HepG2 (cell line): ENCODE measurements around the gene SLC11A1. TPM values are rescaled to one million over a fixed set of nuclear protein-coding genes. Genes with fewer than 3 reads are reported as not detected.

Experiments
- ARNT2 ChIP-seq: sonication (generic); formaldehyde crosslinking; IDR thresholded peaks from 2 replicates; pipeline ENCODE4 v1.8.0; 2022; ENCODE audit warnings: mild to moderate bottlenecking, low read depth, missing genetic modification reagents, moderate library complexity
- CEBPG ChIP-seq: IDR thresholded peaks from 2 replicates; pipeline ENCODE4 v1.6.1; 2016
- DPF2 ChIP-seq: sonication (generic); formaldehyde crosslinking; IDR thresholded peaks from 2 replicates; pipeline ENCODE4 v1.4.0; 2020; ENCODE audit warnings: mild to moderate bottlenecking, low read depth, missing genetic modification reagents, borderline replicate concordance
- NCOR1 ChIP-seq: fragments of 200-600 bp; sonication (generic); IDR thresholded peaks from 2 replicates; pipeline ENCODE4 v1.7.0; 2017; ENCODE audit warnings: antibody characterized with exemption, low read length, borderline replicate concordance
- NFIB ChIP-seq: sonication (generic); formaldehyde crosslinking; IDR thresholded peaks from 2 replicates; pipeline ENCODE4 v1.9.0; 2021; ENCODE audit warnings: missing genetic modification reagents, mild to moderate bottlenecking, borderline replicate concordance
- NFYC ChIP-seq: IDR thresholded peaks from 2 replicates; pipeline ENCODE4 v1.6.1; 2016; ENCODE audit warnings: missing genetic modification reagents, missing compliant biosample characterization
- PHF20 ChIP-seq: sonication (generic); formaldehyde crosslinking; IDR thresholded peaks from 2 replicates; pipeline ENCODE4 v1.5.0; 2020; ENCODE audit warnings: mild to moderate bottlenecking, missing genetic modification reagents
- SCMH1 ChIP-seq: sonication (generic); formaldehyde crosslinking; IDR thresholded peaks from 2 replicates; pipeline ENCODE4 v1.9.0; 2021; ENCODE audit warnings: missing genetic modification reagents, mild to moderate bottlenecking, borderline replicate concordance
- SRF ChIP-seq: IDR thresholded peaks from 2 replicates; pipeline ENCODE4 v1.6.1; 2011; ENCODE audit warnings: mild to moderate bottlenecking, low read depth, low read length, moderate library complexity
- TEAD2 ChIP-seq: sonication (generic); formaldehyde crosslinking; IDR thresholded peaks from 2 replicates; pipeline ENCODE4 v1.9.0; 2021; ENCODE audit warnings: missing genetic modification reagents
- ZKSCAN1 ChIP-seq: fragments of 150-350 bp; IDR thresholded peaks from 2 replicates; pipeline ENCODE4 v1.6.1; 2014; ENCODE audit warnings: low read length
- ZNF124 ChIP-seq: sonication (generic); formaldehyde crosslinking; IDR thresholded peaks from 2 replicates; pipeline ENCODE4 v1.4.0; 2020; ENCODE audit warnings: missing genetic modification reagents
- ZNF180 ChIP-seq: sonication (generic); formaldehyde crosslinking; IDR thresholded peaks from 2 replicates; pipeline ENCODE4 v1.4.0; 2020; ENCODE audit warnings: low read depth, missing genetic modification reagents, borderline replicate concordance
- ZNF205 ChIP-seq: IDR thresholded peaks from 2 replicates; pipeline ENCODE4 v1.6.1; 2018; ENCODE audit warnings: missing biosample characterization, missing genetic modification reagents
- ZNF44 ChIP-seq: sonication (generic); formaldehyde crosslinking; IDR thresholded peaks from 2 replicates; pipeline ENCODE4 v1.5.1; 2020; ENCODE audit warnings: mild to moderate bottlenecking, missing genetic modification reagents
- ZNF570 ChIP-seq: sonication (generic); formaldehyde crosslinking; IDR thresholded peaks from 2 replicates; pipeline ENCODE4 v1.4.0; 2020; ENCODE audit warnings: mild to moderate bottlenecking, missing genetic modification reagents, borderline replicate concordance
- ZNF772 ChIP-seq: sonication (generic); formaldehyde crosslinking; IDR thresholded peaks from 2 replicates; pipeline ENCODE4 v1.5.0; 2020; ENCODE audit warnings: mild to moderate bottlenecking, missing genetic modification reagents
- ZNF781 ChIP-seq: sonication (generic); formaldehyde crosslinking; IDR thresholded peaks from 2 replicates; pipeline ENCODE4 v1.5.1; 2020; ENCODE audit warnings: borderline replicate concordance, mild to moderate bottlenecking, missing genetic modification reagents; ENCODE audit errors: not compliant biosample characterization
- ZSCAN30 ChIP-seq: sonication (generic); formaldehyde crosslinking; IDR thresholded peaks from 2 replicates; pipeline ENCODE4 v1.5.0; 2020; ENCODE audit warnings: mild to moderate bottlenecking, missing genetic modification reagents
- polyA plus RNA-seq, 8 experiments: library from polyadenylated mRNA; depleted of rRNA in 3 of 8; stranded (reverse) in 7 of 8; unstranded in 1 of 8; fragments of >200 nt; fragmentation: Illumina TruSeq in 4 of 8; extraction: Trizol in 4 of 8; gene quantifications; 2 replicates each; pipeline versions ENCODE4 v1.2.1 to v1.2.3, GENCODE V29; 2011 to 2016; ENCODE audit warnings: low read depth in 4 of 8, missing spikeins in 1 of 8, mixed read lengths in 1 of 8; ENCODE audit not compliant: insufficient read depth in 1 of 8
- total RNA-seq, 5 experiments: library from RNA; depleted of rRNA; stranded (reverse); fragments of >200 nt; fragmentation: Illumina TruSeq; extraction: Trizol; gene quantifications; 2 replicates each; pipeline ENCODE4 v1.2.3, GENCODE V29; 2016; ENCODE audit warnings: low read depth in 1 of 5
- TF ChIP-seq, protein P1 (sequence below): sonication (generic); formaldehyde crosslinking; IDR thresholded peaks from 2 replicates; pipeline ENCODE4 v1.5.0; 2020; ENCODE audit warnings: missing genetic modification reagents, mild to moderate bottlenecking, borderline replicate concordance
- TF ChIP-seq, protein P2 (sequence below): sonication (generic); formaldehyde crosslinking; IDR thresholded peaks from 2 replicates; pipeline ENCODE4 v1.9.0; 2022; ENCODE audit warnings: low read depth, missing genetic modification reagents
- TF ChIP-seq, protein P3 (sequence below): sonication (generic); formaldehyde crosslinking; IDR thresholded peaks from 2 replicates; pipeline ENCODE4 v1.4.0; 2020; ENCODE audit warnings: missing genetic modification reagents
- TF ChIP-seq, protein P4 (sequence below): sonication (generic); formaldehyde crosslinking; IDR thresholded peaks from 2 replicates; pipeline ENCODE4 v1.4.0; 2020; ENCODE audit warnings: mild to moderate bottlenecking, missing genetic modification reagents
- TF ChIP-seq, protein P5 (sequence below): IDR thresholded peaks from 2 replicates; pipeline ENCODE4 v1.6.1; 2016; ENCODE audit warnings: missing compliant biosample characterization, missing genetic modification reagents, borderline replicate concordance

SLC11A1 gene
- total and polyA plus RNA-seq, 2 of the 13 experiments (the other 11 are each of a cell fraction or from before 2014, with no cell fraction given) = 0.33 to 2.3 TPM

DNA sequence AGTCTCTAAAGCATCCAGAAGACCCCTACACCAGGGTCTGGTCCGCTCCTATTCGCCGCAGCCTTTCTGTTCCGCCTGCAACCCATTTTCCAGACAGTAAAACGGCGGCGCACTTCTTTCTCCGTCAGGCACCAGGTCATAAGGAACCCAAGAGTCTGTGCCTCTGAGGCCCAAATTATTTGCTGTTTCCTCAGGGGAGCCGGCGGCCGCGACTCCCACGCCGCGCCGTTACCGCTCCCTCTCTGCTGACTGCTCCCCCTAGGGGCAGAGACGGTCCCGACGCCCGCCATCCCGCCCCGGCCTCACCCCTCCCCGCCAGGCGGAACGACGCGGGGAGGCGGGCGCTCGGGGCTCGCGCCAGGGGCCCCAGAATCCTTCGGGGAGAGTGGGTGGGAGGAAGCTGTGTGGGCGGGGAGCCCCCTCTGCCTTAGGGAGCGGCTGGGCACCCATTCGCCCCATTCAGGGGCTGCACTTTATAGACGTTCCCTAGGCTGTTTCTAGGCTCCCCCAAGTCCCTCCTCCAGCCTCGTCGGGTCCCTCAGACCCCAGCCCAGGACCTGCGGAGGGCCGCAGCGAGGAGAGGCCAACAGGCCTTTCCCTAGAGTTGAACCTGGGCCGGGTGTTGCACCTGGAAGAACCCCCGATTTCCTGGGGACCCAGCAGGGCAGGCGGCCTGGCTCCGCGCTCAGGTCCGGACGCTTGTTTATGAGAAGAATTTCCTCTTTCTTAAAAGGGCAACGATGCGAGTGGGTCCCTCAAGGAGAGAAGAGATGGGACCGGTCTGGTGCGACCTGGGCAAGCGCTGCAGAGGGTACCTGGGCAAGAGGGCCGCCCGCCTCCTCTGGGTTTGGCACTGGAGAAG is 14.0 kb downstream of the SLC11A1 start (continued):
- TF ChIP-seq, protein P1, sequence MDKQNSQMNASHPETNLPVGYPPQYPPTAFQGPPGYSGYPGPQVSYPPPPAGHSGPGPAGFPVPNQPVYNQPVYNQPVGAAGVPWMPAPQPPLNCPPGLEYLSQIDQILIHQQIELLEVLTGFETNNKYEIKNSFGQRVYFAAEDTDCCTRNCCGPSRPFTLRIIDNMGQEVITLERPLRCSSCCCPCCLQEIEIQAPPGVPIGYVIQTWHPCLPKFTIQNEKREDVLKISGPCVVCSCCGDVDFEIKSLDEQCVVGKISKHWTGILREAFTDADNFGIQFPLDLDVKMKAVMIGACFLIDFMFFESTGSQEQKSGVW (CRISPR knock-in tag) = no peak
- TF ChIP-seq DPF2 (CRISPR knock-in tag) (no peak), ZNF205 (CRISPR knock-in tag) (peak; percentile 90), ZSCAN30 (CRISPR knock-in tag) (0 out of 2 replicates have a peak, but pooled peaks have one; percentile 19), NFIB (CRISPR knock-in tag) (no peak), CEBPG (no peak; the same call in 1 of the 2 replicates), ZNF772 (CRISPR knock-in tag) (no peak), SRF (peak; percentile 40; the same call in 1 of the 2 replicates), ZNF781 (CRISPR knock-in tag) (peak; percentile 85), PHF20 (CRISPR knock-in tag) (peak; percentile 60; the same call in 1 of the 2 replicates), ZNF124 (CRISPR knock-in tag) (0 out of 2 replicates have a peak, but pooled peaks have one; percentile 43), ZNF180 (CRISPR knock-in tag) (peak; percentile 26; the same call in 1 of the 2 replicates), NCOR1 (peak; percentile 80; the same call in 1 of the 2 replicates), ZNF570 (no peak), ARNT2 (CRISPR knock-in tag) (no peak; the same call in 1 of the 2 replicates), SCMH1 (no peak), NFYC (CRISPR knock-in tag) (peak; percentile 39), ZKSCAN1 (no peak), TEAD2 (CRISPR knock-in tag) (0 out of 2 replicates have a peak, but pooled peaks have one; percentile 47), ZNF44 (CRISPR knock-in tag) (no peak; the same call in 1 of the 2 replicates)
- TF ChIP-seq, protein P2, sequence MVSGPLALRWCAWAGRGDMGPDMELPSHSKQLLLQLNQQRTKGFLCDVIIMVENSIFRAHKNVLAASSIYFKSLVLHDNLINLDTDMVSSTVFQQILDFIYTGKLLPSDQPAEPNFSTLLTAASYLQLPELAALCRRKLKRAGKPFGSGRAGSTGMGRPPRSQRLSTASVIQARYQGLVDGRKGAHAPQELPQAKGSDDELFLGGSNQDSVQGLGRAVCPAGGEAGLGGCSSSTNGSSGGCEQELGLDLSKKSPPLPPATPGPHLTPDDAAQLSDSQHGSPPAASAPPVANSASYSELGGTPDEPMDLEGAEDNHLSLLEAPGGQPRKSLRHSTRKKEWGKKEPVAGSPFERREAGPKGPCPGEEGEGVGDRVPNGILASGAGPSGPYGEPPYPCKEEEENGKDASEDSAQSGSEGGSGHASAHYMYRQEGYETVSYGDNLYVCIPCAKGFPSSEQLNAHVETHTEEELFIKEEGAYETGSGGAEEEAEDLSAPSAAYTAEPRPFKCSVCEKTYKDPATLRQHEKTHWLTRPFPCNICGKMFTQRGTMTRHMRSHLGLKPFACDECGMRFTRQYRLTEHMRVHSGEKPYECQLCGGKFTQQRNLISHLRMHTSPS (CRISPR knock-in tag) = peak; percentile 82; the same call in 1 of the 2 replicates
- TF ChIP-seq, protein P3, sequence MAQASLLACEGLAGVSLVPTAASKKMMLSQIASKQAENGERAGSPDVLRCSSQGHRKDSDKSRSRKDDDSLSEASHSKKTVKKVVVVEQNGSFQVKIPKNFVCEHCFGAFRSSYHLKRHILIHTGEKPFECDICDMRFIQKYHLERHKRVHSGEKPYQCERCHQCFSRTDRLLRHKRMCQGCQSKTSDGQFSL (CRISPR knock-in tag) = peak; percentile 89
- TF ChIP-seq, protein P4, sequence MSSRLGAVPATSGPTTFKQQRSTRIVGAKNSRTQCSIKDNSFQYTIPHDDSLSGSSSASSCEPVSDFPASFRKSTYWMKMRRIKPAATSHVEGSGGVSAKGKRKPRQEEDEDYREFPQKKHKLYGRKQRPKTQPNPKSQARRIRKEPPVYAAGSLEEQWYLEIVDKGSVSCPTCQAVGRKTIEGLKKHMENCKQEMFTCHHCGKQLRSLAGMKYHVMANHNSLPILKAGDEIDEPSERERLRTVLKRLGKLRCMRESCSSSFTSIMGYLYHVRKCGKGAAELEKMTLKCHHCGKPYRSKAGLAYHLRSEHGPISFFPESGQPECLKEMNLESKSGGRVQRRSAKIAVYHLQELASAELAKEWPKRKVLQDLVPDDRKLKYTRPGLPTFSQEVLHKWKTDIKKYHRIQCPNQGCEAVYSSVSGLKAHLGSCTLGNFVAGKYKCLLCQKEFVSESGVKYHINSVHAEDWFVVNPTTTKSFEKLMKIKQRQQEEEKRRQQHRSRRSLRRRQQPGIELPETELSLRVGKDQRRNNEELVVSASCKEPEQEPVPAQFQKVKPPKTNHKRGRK (CRISPR knock-in tag) = no peak
- TF ChIP-seq, protein P5, sequence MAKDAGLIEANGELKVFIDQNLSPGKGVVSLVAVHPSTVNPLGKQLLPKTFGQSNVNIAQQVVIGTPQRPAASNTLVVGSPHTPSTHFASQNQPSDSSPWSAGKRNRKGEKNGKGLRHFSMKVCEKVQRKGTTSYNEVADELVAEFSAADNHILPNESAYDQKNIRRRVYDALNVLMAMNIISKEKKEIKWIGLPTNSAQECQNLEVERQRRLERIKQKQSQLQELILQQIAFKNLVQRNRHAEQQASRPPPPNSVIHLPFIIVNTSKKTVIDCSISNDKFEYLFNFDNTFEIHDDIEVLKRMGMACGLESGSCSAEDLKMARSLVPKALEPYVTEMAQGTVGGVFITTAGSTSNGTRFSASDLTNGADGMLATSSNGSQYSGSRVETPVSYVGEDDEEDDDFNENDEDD (CRISPR knock-in tag) = peak; percentile 86; the same call in 1 of the 2 replicates
